Calu3 (cell line): ENCODE measurements around the gene SPTBN1. TPM values are rescaled to one million over a fixed set of nuclear protein-coding genes. Genes with fewer than 3 reads are reported as not detected.
A peak's percentile ranks its signal among the peaks of the same experiment; 100 is the strongest.

ENCODE experiments used
- BruUV-seq: library from RNA; stranded (reverse); fragments of 400-500 nt; replicated peaks from 2 replicates; lab custom pipeline; 2021; lab: Mats Ljungman, UMichigan
- CTCF ChIA-PET: fragments of 300-600 bp; sonication (Branson Sonifier 250); formaldehyde crosslinking; loops from one replicate; lab custom pipeline; 2022; ENCODE audit warnings: antibody characterized with exemption; lab: Charles Lee
- DNase-seq: peaks from one replicate; pipeline ENCODE4 v3.0.0; 2022
- H3K27ac Mint-ChIP-seq: one replicate; pipeline ENCODE4 v1.8.0; 2022; ENCODE audit warnings: mixed read lengths; ENCODE audit not compliant: unreplicated experiment
- H3K27me3 Mint-ChIP-seq: one replicate; pipeline ENCODE4 v1.8.0; 2022; ENCODE audit warnings: mixed read lengths; ENCODE audit not compliant: unreplicated experiment
- H3K36me3 Mint-ChIP-seq: one replicate; pipeline ENCODE4 v1.8.0; 2022; ENCODE audit warnings: mild to moderate bottlenecking, moderate library complexity, mixed read lengths; ENCODE audit not compliant: insufficient read depth, unreplicated experiment
- H3K4me1 Mint-ChIP-seq: one replicate; pipeline ENCODE4 v1.8.0; 2022; ENCODE audit warnings: mild to moderate bottlenecking, low read depth, mixed read lengths; ENCODE audit not compliant: unreplicated experiment
- H3K4me3 Mint-ChIP-seq: one replicate; pipeline ENCODE4 v1.8.0; 2022; ENCODE audit warnings: mild to moderate bottlenecking, low read depth, moderate library complexity, mixed read lengths; ENCODE audit not compliant: unreplicated experiment
- H3K9me3 Mint-ChIP-seq: one replicate; pipeline ENCODE4 v1.8.0; 2022; ENCODE audit warnings: low read depth, mixed read lengths; ENCODE audit not compliant: unreplicated experiment
- CTCF ChIP-seq: fragments of 200-600 bp; IDR thresholded peaks from one replicate; pipeline ENCODE4 v1.8.0; 2022; ENCODE audit warnings: antibody characterized with exemption; ENCODE audit not compliant: unreplicated experiment
- intact Hi-C: fragments of 100-400 bp; cut with micrococcal nuclease; formaldehyde crosslinking; loops from one replicate; pipeline ENCODE4 v1.10.0; 2022; ENCODE audit not compliant: unreplicated experiment
- total RNA-seq: library from RNA; stranded (reverse); gene quantifications from 2 replicates; pipeline ENCODE4 v1.2.3, GENCODE V29; 2022

Gene SPTBN1
- total RNA-seq, 1 experiment from 2014 or later: 611 TPM

- no peak for DNase-seq
- BruUV-seq: no TSS peak
- CTCF ChIA-PET: interaction anchor here (0.6 to 0.9 kb wide), 2 partner anchors 53 to 166 kb away, joined by 3 to 4 read pairs; no protein-coding TSS in a partner anchor
- TF ChIP-seq CTCF: no peak
- no peak overlapping the region for H3K27ac Mint-ChIP-seq
- H3K27me3 Mint-ChIP-seq: no peaks in the 10 kb centered on the region
- intact Hi-C loops: no loop called here
- peaks cover 84% of the 10 kb centered on the region for H3K36me3 Mint-ChIP-seq
- H3K4me3 Mint-ChIP-seq: no peak overlapping the region
- peaks cover 54% of the 10 kb centered on the region for H3K4me1 Mint-ChIP-seq
- no peaks in the 10 kb centered on the region for H3K9me3 Mint-ChIP-seq
These were observed 182.7 kb downstream of the SPTBN1 start for GRCh38 chr2:54638774-54639187.

DNA sequence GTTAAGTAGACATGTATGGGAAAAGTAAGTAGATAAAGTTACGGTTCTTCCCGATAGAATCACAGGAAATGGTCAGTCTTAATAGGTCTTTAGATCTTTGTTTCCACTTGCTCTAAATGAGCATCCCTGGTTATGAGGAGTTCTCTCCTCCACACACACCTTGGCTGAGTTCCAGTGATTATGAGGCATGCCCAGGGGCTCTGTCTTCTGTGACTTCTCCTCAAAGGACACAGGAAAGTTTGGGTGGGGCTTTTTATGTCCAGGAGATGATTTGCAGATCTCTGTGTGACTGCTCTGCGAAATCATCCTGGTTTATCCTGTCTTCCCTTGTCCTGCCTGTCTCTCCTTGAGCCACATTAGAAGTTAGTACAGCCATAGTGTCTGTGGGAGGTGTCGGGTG, 183.5 kb downstream of the SPTBN1 start:
- no peak for DNase-seq
- Mint-ChIP-seq H3K36me3 (peaks cover 84% of the 10 kb centered on the region), H3K9me3 (no peaks in the 10 kb centered on the region), H3K4me3 (no peak overlapping the region), H3K27ac (no peak overlapping the region), H3K4me1 (peaks cover 46% of the 10 kb centered on the region), H3K27me3 (no peaks in the 10 kb centered on the region)
- no TSS peak for BruUV-seq
- no peak for TF ChIP-seq CTCF
- intact Hi-C loops: no loop called here
- CTCF ChIA-PET: interaction anchor here (0.9 kb wide), 1 partner anchor 52 kb away, joined by 3 read pairs; no protein-coding TSS in a partner anchor

GRCh38 chr2:54640834-54641540, 184.9 kb downstream of the SPTBN1 start:
- intact Hi-C loops: no loop called here
- Mint-ChIP-seq H3K27ac (peak overlapping the region; percentile 44), H3K4me1 (peaks cover 35% of the 10 kb centered on the region)

GRCh38 chr2:54641988-54642387, 185.9 kb downstream of the SPTBN1 start:
- no TSS peak for BruUV-seq
- Mint-ChIP-seq H3K27ac (peak overlapping the region; percentile 43), H3K27me3 (no peaks in the 10 kb centered on the region), H3K9me3 (no peaks in the 10 kb centered on the region), H3K4me3 (no peak overlapping the region), H3K36me3 (peaks cover 93% of the 10 kb centered on the region), H3K4me1 (peaks cover 28% of the 10 kb centered on the region)
- DNase-seq: no peak
- intact Hi-C loops: no loop called here
- CTCF ChIA-PET: interaction anchor here (1.1 kb wide), 1 partner anchor 83 kb away, joined by 7 read pairs; no protein-coding TSS in a partner anchor
- no peak for TF ChIP-seq CTCF

More at GRCh38 chr2:54640834-54641540, 184.9 kb downstream of the SPTBN1 start:
- H3K36me3 Mint-ChIP-seq: peaks cover 92% of the 10 kb centered on the region
- no TSS peak for BruUV-seq
- H3K9me3 Mint-ChIP-seq: no peaks in the 10 kb centered on the region
- DNase-seq: no peak
- H3K27me3 Mint-ChIP-seq: no peaks in the 10 kb centered on the region
- H3K4me3 Mint-ChIP-seq: no peak overlapping the region
- TF ChIP-seq CTCF: no peak
- CTCF ChIA-PET: interaction anchor here (0.6 kb wide), 1 partner anchor 743 kb away, joined by 3 read pairs; no protein-coding TSS in a partner anchor
